ENCODE results near the gene SPIRE1.

SPIRE1 gene

DNA sequence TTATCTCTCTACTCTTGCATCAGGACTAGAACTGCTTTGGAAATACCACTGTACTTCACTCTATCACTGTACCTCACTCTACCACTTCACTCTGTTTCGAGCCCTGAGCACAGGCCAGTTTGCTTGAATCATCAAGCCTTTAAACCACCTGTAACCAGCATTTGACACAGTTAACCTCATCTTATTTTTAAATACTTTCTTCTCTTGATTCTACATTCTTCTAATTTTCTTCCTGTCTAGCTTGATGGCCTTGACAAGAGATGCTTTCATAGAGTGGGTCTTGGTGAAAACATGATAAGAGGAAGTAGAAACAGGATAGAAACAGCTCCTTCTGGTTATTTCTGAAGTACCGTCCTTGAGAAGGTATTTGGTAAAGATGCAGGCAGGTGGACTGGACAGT, 78.1 kb downstream of the SPIRE1 start:
- TF ChIP-seq, protein P1, sequence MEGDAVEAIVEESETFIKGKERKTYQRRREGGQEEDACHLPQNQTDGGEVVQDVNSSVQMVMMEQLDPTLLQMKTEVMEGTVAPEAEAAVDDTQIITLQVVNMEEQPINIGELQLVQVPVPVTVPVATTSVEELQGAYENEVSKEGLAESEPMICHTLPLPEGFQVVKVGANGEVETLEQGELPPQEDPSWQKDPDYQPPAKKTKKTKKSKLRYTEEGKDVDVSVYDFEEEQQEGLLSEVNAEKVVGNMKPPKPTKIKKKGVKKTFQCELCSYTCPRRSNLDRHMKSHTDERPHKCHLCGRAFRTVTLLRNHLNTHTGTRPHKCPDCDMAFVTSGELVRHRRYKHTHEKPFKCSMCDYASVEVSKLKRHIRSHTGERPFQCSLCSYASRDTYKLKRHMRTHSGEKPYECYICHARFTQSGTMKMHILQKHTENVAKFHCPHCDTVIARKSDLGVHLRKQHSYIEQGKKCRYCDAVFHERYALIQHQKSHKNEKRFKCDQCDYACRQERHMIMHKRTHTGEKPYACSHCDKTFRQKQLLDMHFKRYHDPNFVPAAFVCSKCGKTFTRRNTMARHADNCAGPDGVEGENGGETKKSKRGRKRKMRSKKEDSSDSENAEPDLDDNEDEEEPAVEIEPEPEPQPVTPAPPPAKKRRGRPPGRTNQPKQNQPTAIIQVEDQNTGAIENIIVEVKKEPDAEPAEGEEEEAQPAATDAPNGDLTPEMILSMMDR (conservative IDR thresholded peaks at IDR 0.05) = no peak
- no peak overlapping the region for H3K27ac ChIP-seq

DNA sequence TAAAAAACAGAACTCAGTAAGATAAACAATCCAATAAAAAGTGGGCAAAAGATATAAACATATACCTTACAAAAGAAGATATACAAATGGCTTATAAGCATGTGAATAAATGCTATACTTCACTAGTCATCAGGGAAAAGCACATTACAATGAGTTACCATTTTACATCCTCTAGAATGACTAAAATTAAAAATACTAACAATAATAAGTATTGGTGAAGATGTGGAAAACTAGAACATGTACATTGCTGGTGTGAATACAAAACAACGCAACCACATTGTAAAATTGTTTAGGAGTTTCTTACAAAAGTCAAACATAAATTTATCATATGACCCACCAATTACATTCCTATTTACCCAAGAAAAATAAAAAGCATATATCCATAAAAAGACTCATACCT, 80.1 kb downstream of the SPIRE1 start:
- TF ChIP-seq, protein P1 (conservative IDR thresholded peaks at IDR 0.05) = no peak
- H3K27ac ChIP-seq = no peak overlapping the region

DNA sequence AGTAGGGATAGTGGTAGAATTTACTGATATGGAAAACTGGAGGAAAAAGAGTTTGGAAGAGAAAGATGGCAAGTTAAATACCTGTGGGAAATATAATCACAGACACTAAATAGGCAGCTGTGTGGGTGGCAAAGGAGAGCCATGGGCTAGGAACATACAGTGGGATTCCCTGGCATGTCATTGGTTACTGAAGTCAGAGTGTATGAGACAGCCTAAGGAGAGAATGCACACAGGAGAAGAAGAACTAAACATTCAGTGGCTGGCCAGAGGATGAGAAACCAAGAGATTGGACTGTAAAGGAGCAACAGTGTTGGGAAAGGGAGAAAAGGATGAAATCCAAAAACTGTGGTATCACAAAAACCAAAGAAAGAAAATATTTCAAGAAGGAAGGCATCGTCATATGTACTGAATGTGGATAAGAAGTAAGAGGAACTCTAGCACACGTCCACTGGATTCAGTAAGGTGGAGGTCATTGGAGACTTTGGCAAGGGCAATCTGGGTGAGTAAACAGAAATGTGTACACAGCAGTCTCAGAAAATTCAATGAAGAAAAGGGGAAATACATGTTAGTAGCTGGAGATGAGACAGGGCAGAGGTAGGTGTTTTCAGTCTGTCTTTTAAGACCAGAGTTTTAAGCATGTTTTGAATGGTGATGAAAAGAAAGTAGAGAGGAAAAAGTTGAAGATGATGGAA, 83.3 kb downstream of the SPIRE1 start:
- peak overlapping the region; percentile 60 for H3K27ac ChIP-seq

DNA sequence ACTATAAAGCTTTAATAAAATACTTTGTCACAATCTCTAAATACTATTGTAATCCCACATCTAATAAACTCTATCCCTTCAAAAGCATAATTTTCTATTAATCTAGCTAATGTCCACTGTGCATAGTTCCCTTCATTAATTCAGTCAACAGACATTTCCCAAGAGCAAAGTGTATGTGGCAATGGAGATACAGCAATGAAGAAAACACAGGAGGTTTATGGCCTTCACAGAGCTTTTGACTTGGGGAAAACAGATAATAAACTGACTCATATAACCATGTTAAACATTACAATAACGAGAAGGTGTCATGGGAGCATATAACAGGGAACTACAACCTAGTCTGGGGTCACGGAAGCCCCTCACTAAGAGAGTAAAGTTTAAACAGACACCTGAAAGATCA, 86.3 kb downstream of the SPIRE1 start:
- TF ChIP-seq, protein P1 (conservative IDR thresholded peaks at IDR 0.05) = no peak
- H3K27ac ChIP-seq = no peak overlapping the region

More for the DNA sequence above, 83.3 kb downstream of the SPIRE1 start:
- TF ChIP-seq, protein P1 (conservative IDR thresholded peaks at IDR 0.05) = no peak

DNA sequence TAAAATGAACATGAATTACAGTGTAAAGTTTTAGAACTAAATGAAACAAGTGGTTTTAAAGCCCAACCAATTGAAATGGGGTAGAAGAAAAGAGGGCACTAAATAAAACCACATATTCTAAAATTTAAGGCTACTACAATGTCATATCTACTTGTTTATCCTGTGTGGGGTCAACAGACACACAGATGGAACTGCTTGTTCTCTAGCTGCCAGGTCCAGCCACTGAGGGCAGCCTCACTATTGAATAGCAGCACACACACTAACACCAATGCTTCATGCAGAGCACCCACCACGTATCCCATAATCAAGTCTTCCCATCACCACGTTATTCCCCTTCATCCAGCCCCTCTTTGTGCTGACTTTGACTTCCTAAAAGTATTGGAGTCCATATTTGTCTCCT, 88.1 kb downstream of the SPIRE1 start:
- H3K27ac ChIP-seq = no peak overlapping the region
- TF ChIP-seq, protein P1 (conservative IDR thresholded peaks at IDR 0.05) = no peak

DNA sequence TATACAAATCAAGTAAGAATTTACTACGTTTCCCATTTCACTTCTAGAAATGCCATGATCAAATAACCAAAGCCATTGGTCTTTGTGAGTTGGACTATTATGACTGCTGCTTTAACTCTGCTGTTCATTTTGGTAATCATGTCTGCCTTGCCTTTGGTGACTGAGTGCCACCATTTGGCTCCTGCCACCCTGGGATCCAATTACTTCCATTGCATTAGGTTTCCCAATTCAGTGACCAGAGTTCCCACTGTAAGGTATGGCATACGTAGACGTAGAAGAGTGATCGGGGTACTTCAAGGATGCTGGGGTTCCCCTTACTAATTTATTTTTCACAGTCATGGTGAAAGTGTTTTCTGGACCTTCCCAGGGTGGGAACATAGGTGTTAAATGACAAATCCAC, 90.1 kb downstream of the SPIRE1 start:
- TF ChIP-seq, protein P1 (conservative IDR thresholded peaks at IDR 0.05) = no peak
- H3K27ac ChIP-seq = no peak overlapping the region

DNA sequence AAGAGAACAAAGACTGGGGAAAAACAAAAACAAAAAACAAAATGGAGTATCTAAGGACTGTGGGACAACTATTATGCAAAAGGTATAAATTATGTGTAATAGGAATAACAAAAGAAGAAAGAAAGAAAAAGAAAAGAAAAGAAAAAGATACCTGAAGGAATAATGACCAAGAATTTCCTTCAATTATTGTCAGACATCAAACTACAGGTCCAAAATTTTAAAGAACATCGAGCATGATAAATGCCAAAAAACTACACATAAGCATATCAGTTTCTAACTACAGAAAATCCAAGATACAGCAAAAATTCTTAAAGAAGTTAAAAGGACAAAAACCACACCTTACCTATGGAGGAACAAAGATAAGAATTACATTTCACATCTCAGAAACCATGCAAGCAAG, 93.0 kb downstream of the SPIRE1 start:
- TF ChIP-seq, protein P1 (conservative IDR thresholded peaks at IDR 0.05) = no peak
- H3K27ac ChIP-seq = no peak overlapping the region

All from VCaP (cell line).